Stimulated activated CD8-positive, alpha-beta memory T cell treated with anti-CD3 and anti-CD28 coated beads, Interleukin-4, amount 100 ng/mL, for 4 hours (primary cell): ENCODE measurements around the gene SLC22A24.
"Not testable (repeated sequence)": the region's sequence is repeated elsewhere in the genome, so short reads cannot be mapped to it uniquely, and the experiment has no call there.

ENCODE experiments used
- DNase-seq, 2 donors: peaks; one replicate each; pipeline ENCODE4 v3.0.0-alpha.2; 2020; ENCODE audit warnings: low read depth in 2 of 2, low spot score in 1 of 2

Gene SLC22A24

GRCh38 chr11:63144121-63144520, at the start of gene SLC22A24:
SLC22A24 (minus strand) TSS chr11:63144221; CDS start chr11:63143779, 442 bp downstream.
- DNase-seq: no peak

- no peak for DNase-seq
Measured at GRCh38 chr11:63180536-63180935, 36.5 kb upstream of the SLC22A24 start.

GRCh38 chr11:63179432-63180041, 35.5 kb upstream of the SLC22A24 start:
- DNase-seq: no peak

GRCh38 chr11:63177872-63178271, 33.9 kb upstream of the SLC22A24 start:
- DNase-seq: no peak

GRCh38 chr11:63165706-63166310, 21.8 kb upstream of the SLC22A24 start:
- no peak for DNase-seq

GRCh38 chr11:63155794-63156193, 11.8 kb upstream of the SLC22A24 start:
- no peak for DNase-seq

- DNase-seq: no peak
Measured at GRCh38 chr11:63146581-63146980, 2.6 kb upstream of the SLC22A24 start.

- no peak for DNase-seq
Measured at GRCh38 chr11:63142459-63142858, 1.6 kb downstream of the SLC22A24 start.

- no peak for DNase-seq
Measured at GRCh38 chr11:63132985-63133775, 10.8 kb downstream of the SLC22A24 start.

GRCh38 chr11:63099555-63099954, 44.5 kb downstream of the SLC22A24 start:
- no peak for DNase-seq

- no peak for DNase-seq
Measured at GRCh38 chr11:63080682-63081081, 63.3 kb downstream of the SLC22A24 start.

GRCh38 chr11:63046203-63046602, 97.8 kb downstream of the SLC22A24 start:
- DNase-seq: not testable (repeated sequence)

GRCh38 chr11:63042596-63042995, 101.4 kb downstream of the SLC22A24 start:
- DNase-seq: no peak

- DNase-seq: no peak
Measured at GRCh38 chr11:63032457-63032856, 111.6 kb downstream of the SLC22A24 start.
